ENCODE data around the gene OXLD1.
"Not testable (repeated sequence)": the region's sequence is repeated elsewhere in the genome, so short reads cannot be mapped to it uniquely, and the experiment has no call there.

OXLD1 gene

DNA sequence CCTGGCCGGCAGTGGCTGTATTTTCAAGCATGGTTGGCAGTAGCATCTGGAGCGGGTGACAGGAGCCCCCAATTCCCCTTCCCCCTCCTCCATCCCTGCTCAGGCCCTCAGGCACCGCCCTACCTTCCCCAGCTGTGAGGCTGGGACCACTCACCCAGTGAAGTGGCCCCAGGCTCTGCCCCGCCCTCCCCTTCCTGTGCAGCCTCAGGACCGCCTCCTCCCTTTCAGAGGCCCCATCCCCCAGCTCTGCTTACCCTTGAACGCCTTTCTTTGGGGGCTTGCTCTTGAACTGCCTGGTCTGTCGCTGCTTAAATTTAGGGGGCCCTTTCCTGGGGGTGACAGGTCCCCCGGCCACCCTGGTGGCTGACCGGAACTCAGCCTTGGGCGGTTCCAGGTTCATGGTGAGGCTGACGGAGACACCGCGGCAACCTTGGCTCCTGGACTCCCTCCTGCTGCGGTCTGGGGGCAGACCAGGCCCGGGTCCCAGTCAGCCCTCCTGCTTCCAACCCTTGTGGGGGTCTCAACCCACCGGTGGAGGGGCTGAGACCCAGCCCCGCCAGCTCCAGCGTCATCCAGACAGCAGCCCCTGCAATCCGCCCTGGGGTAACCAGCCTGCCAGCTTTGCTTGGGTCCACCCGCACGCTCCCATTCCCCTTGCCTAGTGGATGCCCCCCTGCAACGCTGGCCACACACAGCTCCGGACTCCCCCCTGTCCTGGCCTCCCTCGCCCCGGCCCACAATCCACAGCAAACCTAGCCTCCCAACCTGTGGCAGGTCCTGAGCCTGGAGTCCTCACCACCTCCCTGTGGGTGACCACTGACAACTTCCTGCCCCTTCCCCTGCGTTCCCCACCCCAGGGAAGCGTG lies 13.3 kb downstream of the OXLD1 start:
- DNase-seq (ENCODE audit: low spot score) = no peak

DNA sequence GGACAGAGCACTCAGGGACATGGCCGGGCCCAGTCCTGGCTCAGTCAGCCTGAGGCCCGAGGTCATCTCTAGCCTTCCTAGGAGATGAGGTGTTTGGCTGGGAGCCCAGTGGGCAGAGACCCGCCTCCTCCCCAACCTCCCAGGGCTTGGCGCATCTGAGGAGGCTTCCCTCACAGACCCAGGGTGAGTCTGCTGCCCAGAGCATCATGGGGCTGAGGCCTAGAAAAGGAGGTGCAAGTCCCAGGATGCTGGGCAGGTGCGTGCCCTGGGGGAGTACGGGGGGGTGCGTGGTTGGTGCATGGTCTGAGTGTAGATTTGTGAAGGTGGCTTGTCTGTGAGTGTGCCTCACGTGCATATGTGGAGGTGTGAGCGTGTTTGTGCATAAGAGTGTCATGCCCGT lies 14.7 kb downstream of the OXLD1 start:
- peak; percentile 90 for DNase-seq (ENCODE audit: low spot score)

DNA sequence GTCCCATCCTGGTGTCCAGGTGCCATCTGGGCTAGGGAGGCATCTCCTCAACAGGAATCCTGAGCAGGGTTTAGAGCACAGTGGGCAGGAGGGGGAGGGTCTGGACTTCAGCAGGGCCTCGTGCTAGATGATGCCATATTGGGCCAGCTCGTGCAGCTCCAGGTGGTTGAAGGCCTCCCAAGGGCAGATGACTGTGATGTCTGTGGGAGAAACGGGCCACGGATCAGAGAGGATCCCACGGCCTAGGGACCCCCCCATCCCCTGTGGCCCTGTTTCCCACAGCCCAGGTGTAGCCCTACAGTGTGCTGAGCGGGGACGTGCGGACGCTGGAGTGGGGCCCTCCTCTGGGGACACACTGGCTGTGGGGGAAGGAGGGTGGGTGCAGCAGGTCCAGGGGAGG lies 15.5 kb downstream of the OXLD1 start:
- DNase-seq (ENCODE audit: low spot score) = no peak

DNA sequence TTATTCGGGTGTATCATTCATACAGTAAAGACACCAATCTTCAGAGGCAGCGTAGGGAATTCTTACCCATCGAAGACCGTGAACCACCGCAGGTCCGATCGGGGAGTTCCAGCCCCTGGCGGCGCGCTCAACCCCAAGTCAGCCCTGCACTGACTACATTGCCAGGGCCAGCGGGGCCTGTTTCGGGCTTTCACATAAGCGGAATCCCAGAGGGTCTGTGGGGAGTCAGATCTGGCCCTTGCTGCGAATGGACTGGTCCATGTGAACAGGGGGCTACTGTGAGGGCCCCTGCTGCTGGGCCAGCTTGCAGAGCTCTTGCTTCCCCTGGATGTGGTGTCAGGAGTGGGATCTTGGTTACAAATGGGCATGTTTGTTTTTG lies 17.7 kb downstream of the OXLD1 start:
- no peak for DNase-seq (ENCODE audit: low spot score)

DNA sequence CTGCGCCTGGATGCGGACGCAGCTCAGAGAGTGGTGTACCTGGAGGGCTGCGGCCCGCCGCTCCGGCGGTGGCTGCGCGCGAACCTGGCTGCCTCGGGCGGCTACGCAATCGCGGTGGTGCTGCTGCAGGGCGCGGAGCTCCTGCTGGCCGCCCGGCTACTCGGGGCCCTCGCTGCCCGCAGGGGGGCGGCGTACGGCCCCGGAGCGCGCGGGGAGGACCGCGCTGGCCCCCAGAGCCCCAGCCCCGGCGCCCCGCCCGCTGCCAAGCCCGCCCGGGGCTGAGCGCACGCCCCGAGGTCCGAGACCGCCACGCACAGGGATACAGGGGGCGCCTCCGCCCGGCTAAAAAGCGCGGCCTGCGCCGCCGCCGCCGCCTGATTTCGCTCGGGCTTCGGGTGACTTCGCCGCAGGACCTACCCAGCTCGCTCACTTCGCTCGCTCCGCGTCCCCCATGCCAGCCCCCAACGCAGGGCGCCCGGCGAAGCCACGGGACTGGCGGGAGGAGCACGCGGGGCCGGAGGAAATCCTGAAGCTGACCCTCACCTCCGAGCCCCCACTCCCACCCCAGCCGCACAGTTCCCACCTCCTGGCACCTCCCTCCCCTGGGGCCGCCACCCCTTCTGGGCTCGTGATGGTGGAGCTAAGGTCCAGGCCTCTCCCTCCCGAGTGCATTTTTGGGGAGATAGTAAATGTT lies 18.2 kb downstream of the OXLD1 start:
- DNase-seq (ENCODE audit: low spot score) = peak; percentile 47

DNA sequence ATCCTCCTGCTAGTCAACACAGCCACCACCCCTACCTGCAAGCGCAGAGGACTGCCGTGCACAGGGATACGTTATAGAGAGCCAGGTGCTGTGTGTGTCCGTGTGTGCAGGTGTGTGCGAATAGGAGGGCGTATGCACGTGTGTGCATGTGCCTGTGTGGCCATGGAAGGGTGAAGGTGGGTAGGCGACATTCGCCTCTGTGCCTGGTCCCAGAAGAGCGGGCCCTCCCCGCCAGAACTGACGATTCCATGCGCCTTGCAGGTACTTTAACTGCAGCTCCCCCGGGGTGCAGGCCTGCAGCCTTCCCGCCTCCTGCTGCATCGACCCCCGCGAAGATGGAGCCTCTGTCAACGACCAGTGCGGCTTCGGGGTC lies 18.8 kb downstream of the OXLD1 start:
- DNase-seq (ENCODE audit: low spot score) = no peak

DNA sequence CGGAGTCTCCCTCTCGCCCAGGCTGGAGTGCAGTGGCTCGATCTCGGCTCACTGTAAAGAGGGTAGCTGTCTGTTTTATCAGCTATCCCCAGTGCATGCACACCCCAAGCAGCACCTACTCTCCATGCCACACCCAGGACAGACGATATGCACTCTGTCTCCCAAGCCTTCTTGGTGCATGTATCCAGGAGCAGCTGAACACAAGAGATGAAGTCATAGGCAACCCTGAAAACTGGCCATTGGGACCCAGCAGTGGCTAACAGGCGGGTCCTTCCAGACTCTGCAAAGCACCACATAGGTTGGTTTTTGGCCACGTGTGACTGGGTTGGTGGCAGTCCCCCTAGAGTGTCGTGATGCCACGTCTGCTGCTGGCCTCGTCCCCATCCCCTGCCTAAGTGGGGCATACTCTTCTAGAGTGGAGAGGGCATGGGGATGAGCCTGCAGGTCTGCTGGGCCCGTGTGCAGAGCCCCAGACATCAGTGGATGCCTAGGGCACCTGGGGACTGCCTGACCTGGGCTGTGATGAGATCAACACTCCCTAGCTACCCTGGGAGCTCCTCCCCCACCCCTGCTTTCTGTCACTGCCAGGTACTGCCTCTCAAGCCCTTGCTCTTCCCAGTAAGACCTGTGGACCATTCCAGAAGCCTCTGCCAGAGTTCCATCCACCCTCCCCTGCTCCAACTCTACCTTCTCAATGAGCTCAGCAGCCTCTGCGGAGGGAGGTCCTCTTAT lies 19.4 kb downstream of the OXLD1 start:
- no peak for DNase-seq (ENCODE audit: low spot score)

DNA sequence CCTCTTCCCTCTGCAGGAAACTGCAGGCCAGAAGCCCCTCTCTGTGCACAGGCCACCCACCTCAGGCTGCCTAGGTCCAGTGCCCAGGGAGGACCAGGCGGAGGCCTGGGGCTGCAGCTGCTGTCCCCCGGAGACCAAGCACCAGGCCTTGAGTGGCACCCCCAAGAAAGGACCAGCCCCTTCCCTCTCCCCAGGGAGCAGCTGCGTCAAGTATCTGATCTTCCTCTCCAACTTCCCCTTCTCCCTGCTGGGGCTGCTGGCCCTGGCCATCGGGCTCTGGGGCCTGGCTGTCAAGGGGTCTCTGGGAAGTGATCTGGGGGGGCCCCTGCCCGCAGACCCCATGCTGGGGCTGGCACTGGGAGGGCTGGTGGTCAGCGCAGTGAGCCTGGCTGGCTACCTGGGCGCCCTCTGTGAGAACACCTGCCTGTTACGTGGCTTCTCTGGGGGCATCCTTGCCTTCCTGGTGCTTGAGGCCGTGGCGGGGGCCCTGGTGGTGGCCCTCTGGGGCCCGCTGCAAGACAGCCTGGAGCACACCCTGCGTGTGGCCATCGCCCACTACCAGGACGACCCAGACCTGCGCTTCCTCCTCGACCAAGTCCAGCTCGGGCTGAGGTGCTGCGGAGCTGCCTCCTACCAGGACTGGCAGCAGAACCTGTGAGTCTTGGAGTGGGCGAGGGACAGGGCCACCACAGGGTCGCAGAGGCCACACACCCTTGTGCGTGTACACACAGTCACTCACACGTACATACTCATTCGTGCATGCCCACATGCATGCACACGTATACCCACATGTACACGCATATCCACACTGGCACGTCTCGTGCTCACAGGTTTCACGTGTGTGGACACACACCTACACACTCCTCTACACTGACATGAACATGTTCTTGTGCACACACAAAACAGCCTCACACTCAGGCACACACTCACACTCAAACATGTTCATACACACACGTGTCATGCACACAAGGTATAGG lies 21.1 kb downstream of the OXLD1 start:
- DNase-seq (ENCODE audit: low spot score) = no peak

DNA sequence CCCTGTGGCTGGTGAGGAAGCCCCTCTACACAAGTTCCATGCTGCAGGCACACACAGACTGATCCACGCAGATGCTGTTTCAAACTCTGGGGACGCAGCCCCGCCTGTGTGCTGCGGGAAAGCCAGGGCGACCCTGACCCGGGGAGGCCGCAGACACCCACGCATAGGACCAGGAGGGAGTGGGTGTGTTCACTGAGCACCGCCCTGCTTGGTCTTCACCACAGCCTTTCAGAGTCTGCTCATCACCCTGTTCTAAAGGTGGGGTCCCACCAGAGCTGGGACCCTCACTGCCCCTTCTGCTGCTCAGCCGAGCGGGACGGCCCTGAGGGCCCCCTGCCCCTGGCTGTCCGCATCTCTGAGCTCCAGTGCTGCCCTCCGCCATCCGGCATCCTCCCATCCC lies 21.9 kb downstream of the OXLD1 start:
- DNase-seq (ENCODE audit: low spot score) = no peak

DNA sequence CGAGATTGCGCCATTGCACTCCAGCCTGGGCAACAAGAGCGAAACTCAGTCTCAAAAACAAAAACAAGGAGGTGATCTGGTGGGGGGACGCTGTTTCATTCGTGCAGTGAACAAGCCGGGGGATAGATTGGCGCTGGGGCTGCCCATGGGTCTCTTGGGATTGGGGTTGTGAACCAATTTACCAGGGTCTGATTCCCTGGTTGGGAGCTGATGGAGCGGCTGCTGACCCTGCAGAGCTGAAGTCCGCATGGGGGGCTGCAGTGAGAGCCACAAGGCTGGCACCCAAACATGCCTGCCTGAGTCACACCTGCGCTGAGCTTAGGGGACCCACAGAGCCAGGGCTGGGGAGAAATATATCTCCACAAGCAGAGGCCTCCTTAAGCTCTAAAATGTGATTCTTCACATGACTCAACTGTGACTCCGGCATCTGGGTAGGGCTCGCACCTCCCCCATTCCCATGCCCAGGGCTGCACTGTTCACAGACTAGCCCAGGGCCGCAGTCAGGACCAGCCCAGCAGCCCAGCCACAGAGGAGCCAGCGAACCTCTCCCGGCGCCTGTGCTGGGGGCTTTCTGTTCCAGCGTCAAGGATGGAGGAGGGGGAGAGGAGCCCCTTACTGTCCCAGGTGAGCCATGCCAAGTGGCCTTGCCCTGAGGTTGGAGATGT lies 24.4 kb downstream of the OXLD1 start:
- DNase-seq (ENCODE audit: low spot score) = peak; percentile 94

DNA sequence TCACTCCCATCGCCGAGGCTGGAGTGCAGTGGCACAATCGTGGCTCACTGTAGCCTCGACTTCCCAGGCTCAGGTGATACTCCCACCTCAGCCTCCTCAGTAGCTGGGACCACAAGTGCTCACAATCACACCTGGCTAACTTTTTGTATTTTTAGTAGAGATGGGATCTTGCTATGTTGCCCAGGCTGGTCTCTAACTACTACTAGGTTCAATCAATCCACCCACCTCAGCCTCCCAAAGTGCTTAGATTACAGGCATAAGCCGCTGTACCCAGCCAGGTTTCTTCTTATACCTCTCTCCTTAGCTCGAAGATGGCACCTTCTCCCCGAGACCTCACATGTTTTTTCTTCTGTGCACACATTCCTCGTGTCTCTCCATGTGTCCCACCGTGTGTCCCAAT lies 26.4 kb downstream of the OXLD1 start:
- no peak for DNase-seq (ENCODE audit: low spot score)

DNA sequence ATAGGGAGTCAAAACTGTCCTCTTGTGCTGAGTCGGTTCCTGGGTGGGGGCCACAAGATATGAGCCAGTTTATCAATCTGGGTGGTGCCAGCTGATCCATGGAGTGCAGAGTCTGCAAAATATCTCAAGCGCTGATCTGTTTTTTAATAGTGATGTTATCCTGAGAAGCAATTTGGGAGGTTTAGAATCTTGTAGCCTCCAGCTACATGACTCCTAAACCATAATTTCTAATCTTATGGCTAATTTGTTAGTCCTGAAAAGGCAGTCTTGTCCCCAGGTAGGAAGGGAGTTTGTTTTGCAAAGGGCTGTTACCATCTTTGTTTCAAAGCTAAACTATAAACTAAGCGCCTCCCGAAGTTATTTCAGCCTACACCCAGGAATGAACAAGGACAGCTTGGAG lies 27.7 kb downstream of the OXLD1 start:
- DNase-seq (ENCODE audit: low spot score) = no peak

DNA sequence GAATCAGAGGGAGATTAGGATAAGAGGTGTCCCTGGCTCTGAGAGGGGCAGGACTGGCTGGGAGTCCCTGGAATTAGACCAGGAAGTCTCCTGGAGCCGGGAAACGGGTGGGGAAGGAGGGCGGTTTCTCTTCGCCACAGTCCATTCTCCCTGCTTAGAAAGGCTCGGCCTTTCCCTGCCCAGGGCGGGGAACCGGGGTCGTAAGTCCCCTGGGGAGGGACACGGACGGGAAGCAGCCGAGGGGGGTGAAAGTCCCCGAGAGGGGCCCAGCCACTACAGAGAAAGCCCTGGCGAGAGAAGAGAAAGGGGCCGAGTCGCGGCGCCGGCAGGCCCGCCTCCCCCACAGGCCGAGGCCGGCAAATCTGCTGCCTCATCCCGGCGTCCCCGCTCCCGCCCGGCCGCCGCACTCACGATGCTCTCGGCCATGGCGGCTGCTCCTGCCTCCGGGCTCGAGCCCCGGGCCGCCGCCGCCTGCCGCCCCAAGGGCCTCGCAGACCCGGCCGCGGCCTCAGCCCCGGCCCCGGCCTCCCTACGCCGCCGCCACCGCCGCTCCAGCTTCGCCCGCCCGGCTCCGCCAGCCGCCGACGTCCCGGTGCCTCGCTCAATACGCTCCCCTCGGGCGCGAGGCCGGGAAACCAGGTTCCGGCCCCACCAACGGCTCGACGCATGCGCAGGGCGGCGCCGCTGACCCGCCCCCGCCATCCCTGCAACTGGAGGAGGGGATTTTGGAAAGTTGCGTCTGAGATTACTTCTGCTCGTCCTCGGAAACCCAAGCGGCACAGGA lies 29.7 kb downstream of the OXLD1 start, which contains the start of the genes NPLOC4 and TSPAN10:
TSS of gene NPLOC4 (minus strand) at position 608 of the 784 bp plus-strand sequence. CDS start at position 426, 182 bp downstream.
TSS of gene TSPAN10 (plus strand) at position 692 of the 784 bp plus-strand sequence. CDS start 5,217 bp downstream, outside the sequence.
- DNase-seq (ENCODE audit: low spot score) = peak; percentile 100

DNA sequence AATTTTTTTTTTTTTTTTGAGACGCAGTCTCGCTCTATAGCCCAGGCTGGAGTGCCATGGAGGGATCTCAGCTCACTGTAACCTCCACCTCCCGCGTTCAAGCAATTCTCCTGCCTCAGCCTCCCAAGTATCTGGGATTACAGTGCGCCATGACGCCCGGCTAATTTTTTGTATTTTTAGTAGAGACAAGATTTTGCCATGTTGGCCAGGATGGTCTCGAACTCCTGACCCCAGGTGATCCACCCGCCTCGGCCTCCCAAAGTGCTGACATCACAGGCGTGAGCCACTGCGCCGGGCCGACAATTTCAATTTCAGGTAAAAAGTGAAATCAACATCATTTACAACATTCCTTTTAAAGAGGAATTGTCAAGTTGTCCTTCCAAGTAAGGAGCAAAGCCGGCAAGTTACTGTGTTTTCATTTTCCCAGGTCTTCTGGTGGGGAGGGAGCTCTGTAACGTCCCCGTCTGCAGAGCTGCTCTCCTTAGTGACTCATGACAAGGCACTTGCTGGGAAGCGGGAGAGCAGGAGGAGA lies 30.4 kb downstream of the OXLD1 start:
- no peak for DNase-seq (ENCODE audit: low spot score)

DNA sequence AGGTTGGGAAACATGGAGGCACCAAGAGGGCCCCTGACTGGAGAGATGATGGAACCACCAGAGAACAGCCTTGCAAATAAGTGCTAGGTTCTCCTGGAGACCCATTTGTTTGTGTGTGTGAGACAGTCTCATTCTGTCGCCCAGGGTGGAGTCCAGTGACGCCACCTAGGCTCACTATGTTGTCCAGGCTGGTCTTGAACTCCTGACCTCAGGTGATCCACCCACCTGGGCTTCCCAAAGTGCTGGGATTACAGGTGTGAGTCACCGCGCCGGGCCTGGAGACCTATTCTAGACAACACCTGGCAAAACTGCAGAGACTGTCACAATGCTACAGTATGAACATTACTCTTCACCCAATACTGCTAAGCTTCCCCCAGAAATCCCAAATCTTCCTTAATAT lies 31.0 kb downstream of the OXLD1 start:
- DNase-seq (ENCODE audit: low spot score) = no peak

DNA sequence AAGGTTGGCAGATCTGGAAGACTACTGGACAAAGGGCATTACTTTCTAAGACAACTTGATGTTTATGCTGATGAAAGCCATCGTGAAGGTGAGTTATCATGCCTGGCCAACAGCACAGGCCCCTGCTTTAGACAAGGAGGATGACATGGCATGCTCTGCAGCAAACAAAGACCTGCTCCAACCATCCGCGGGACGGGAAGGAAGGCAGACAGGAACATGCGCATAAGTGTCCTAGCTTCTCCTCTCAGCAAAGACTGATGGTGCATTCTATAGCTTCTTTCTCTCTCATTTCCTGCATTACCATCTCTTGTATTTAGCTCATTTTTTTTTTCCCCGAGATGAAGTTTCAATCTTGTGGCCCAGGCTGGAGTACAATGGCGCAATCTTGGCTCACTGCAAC lies 34.9 kb downstream of the OXLD1 start:
- no peak for DNase-seq (ENCODE audit: low spot score)

DNA sequence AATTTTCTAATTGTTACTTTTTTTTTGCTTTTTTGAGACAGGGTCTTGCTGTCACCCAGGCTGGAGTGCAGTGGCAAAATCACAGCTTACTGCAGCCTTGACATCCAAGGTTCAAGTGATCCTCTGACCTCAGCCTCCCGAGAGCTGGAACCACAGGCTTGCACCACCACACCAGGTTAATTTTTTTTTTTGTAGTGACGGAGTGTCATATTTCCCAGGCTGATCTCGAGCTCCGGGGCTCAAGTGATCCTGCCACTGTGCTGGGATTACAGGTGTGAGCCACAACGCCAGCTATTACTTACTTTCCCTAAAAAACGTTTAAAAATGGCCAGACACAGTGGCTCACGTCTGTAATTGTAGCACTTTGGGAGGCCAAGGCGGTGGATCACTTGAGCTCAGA lies 36.1 kb downstream of the OXLD1 start:
- no peak for DNase-seq (ENCODE audit: low spot score)

DNA sequence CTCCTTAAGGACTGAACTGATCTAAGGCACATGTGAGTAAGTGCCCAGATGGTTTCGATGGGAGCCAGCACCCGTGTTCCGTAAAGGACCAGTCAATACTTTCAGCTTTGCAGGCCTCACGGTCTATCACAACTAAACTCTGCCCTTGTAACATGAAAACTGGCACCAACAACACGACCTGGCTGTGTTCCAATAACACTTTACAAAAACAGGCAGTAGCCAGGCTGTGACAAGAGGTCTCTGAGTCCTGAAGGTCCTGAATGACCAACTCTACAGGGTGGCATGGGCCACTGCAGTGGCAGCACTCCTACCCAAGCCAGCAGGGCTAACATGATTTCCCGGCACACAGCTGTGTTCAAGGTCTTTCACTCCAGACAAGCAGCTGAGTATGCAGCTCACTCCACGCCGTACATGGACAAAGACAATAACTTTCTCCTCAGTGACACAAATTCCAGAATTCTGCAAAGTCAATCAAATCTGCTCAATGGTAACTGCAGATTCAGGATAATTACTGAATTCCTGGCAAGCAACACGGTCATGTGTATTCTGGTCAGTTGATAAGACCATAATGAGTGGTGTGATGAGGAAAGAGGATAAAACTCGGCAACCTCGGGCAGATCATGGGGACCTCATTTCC lies 44.8 kb downstream of the OXLD1 start:
- no peak for DNase-seq (ENCODE audit: low spot score)

DNA sequence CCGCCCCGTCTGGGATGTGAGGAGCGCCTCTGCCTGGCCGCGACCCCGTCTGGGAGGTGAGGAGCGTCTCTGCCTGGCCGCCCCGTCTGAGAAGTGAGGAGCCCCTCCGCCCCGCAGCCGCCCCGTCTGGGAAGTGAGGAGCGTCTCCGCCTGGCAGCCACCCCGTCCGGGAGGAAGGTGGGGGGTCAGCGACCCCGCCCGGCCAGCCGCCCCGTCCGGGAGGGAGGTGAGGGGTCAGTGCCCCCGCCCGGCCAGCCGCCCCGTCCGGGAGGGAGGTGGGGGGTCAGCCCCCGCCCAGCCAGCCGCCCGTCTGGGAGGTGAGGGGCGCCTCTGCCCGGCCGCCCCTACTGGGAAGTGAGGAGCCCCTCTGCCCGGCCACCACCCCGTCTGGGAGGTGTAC lies 48.1 kb downstream of the OXLD1 start:
- DNase-seq (ENCODE audit: low spot score) = not testable (repeated sequence)

All from AG20443 (cell line).